Fibroblast of lung (primary cell): ENCODE measurements around the gene NHSL2.

Experiments used
- EZH2 ChIP-seq: IDR thresholded peaks from 2 replicates; pipeline ENCODE4 v1.5.1; 2012; ENCODE audit warnings: low read length, control low read depth, mild to moderate bottlenecking; ENCODE audit errors: missing control alignments
- TF ChIP-seq, protein P1 (sequence below), 2 donors: IDR thresholded peaks in 1 of 2; conservative IDR thresholded peaks in 1 of 2; 1 replicate in 1 of 2; 2 replicates in 1 of 2; pipeline ENCODE4 v1.5.1; 2011 to 2012; ENCODE audit warnings: low read length in 2 of 2, control low read depth in 1 of 2, inconsistent platforms in 1 of 2, low read depth in 1 of 2, mild to moderate bottlenecking in 1 of 2

DNA sequence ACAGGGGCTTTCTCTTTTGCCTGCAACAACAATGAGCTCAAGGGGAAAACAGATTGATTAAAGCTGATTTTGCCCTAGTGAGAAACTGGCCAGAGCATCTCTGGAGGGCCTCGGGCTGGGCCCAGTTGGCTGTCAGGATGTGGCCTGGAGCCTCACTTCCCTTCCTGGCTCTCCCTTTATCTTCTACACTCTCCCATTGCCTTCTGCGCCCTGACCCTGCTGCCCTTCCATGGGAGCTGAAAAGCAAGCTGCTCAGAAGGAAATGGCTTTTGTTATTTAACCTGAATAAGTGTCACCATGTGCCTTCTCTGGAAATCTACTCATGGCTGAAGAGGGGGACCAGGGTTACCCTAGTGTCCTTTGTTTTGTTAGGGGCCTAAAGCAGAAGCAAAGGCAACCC, 43.8 kb downstream of the NHSL2 start:
- TF ChIP-seq, protein P1, sequence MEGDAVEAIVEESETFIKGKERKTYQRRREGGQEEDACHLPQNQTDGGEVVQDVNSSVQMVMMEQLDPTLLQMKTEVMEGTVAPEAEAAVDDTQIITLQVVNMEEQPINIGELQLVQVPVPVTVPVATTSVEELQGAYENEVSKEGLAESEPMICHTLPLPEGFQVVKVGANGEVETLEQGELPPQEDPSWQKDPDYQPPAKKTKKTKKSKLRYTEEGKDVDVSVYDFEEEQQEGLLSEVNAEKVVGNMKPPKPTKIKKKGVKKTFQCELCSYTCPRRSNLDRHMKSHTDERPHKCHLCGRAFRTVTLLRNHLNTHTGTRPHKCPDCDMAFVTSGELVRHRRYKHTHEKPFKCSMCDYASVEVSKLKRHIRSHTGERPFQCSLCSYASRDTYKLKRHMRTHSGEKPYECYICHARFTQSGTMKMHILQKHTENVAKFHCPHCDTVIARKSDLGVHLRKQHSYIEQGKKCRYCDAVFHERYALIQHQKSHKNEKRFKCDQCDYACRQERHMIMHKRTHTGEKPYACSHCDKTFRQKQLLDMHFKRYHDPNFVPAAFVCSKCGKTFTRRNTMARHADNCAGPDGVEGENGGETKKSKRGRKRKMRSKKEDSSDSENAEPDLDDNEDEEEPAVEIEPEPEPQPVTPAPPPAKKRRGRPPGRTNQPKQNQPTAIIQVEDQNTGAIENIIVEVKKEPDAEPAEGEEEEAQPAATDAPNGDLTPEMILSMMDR (conservative IDR thresholded peaks at IDR 0.05 in 1 of 2, IDR thresholded peaks at IDR 0.05 in 1 of 2; ENCODE audit: low read depth in 1 of 2, low read length in 2 of 2), result no peak
- TF ChIP-seq EZH2, result no peak
